Myocyte (in vitro differentiated cells): Measurements from ENCODE around the gene EIF4ENIF1. TPM values are rescaled to one million over a fixed set of nuclear protein-coding genes. Genes with fewer than 3 reads are reported as not detected.
"Not testable (repeated sequence)": the region's sequence is repeated elsewhere in the genome, so short reads cannot be mapped to it uniquely, and the experiment has no call there.

Experiments
- DNase-seq: peaks from one replicate; pipeline ENCODE4 v3.0.0-alpha.2; 2012; ENCODE audit warnings: low read depth
- total RNA-seq: library from RNA; depleted of rRNA; stranded (reverse); fragments of >200 nt; gene quantifications from 2 replicates; pipeline ENCODE4 v1.2.3, GENCODE V29; 2014

The EIF4ENIF1 gene
- total RNA-seq, 1 donor from 2014 or later = 12.6 TPM

DNA sequence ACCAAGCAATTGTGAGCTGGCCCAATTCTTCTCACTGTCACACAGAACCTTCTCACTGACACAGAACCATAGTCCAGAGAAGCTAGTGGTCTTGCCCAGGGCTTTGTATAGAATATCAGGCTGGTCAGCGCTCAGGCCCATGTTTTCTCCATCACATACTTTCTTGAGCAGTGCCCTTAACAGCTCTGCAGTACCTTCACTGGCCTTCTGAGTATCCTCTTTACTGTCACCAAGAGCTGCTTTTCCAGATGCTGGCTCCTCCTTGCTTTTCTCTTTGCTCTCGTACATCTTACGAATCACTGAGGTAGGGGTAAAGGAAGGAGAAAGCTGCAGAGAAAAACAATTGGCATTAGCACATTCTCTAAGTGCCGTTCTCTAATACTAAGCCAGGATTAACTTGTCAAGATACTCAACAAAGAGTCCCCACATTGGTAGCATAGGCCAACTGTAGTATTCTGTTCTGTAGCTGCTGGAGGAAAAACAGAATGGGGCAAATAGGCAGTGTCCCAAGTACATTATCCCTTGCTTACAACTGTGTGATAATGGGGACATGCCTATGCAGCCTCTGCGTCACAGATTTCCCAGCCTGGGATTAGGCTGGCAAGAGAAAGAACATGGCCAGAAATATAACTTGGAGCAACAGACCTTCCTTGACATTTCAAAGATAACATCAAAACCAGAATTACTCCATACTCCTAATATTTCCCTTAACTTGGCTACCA is 46.7 kb downstream of the EIF4ENIF1 start:
- DNase-seq = no peak

GRCh38 chr22:31441652-31442051 is 48.0 kb downstream of the EIF4ENIF1 start:
- no peak for DNase-seq

GRCh38 chr22:31440681-31441080 is 49.0 kb downstream of the EIF4ENIF1 start:
- DNase-seq = no peak

DNA sequence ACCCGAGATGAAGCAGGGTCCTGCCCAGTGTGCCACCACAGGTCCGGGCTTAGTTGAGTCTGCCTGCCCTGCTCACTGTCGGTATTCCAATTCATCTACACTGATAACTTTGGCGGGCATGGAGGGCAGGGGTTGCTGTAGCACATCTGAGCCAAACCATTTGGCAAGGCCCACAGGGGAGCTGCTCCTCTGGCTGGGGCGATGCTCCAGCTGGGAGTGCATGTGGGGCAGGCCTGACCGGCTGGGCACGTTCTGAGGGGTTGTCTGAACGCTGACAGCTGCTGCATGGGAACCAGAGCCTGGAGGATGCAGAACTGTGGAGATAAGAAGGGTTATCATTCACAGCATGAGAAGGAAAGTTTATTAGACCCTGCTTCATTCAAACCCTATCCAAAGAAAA is 49.8 kb downstream of the EIF4ENIF1 start:
- peak; percentile 60 for DNase-seq

DNA sequence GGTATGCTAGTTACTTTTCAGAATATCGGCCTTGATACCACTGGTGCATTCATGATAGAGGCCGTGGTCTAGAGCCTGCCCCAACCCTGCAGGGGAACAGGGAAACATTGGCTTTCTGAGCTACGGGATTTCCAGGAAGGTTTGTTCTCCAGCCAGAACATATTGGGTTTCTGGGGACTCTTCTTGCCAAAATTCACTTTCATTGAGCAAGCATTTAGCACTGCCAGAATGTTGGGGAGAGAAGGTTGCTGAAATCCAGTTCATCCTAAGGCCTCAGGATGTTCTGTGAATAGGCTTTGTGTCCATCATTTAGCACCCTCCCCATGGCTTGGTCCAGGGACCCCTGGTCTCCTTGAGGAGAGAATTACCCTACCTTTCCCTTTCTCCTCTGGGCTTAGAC is 53.5 kb downstream of the EIF4ENIF1 start:
- no peak for DNase-seq

GRCh38 chr22:31431950-31432349 is 57.7 kb downstream of the EIF4ENIF1 start:
- no peak for DNase-seq

GRCh38 chr22:31425331-31426050 is 64.2 kb downstream of the EIF4ENIF1 start:
- no peak for DNase-seq

DNA sequence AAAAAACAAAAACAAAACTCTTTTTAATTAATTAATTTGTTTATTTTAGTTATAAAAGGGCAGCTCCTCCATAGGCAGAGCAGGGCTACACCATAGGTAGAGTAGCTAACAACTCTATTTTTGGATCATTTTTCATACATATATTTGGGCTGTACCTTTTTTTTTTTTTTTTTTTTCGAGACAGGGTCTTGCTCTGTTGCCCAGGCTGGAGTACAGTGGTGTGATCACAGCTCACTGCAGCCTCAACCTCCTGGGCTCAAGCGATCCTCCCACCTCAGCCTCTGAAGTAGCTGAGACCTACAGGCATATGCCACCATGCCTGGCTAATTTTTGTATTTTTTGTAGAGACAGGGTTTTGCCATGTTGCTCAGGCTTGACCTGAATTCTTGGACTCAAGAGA is 87.3 kb downstream of the EIF4ENIF1 start:
- DNase-seq = not testable (repeated sequence)

GRCh38 chr22:31400023-31400397 is 89.6 kb downstream of the EIF4ENIF1 start:
- DNase-seq = peak; percentile 88

GRCh38 chr22:31399211-31400022 is 90.2 kb downstream of the EIF4ENIF1 start, which contains the start of gene DRG1:
Gene DRG1, plus strand, starts transcription at chr22:31399604. Its CDS starts 80 bp downstream, at chr22:31399684.
- DNase-seq = peak; percentile 97

DNA sequence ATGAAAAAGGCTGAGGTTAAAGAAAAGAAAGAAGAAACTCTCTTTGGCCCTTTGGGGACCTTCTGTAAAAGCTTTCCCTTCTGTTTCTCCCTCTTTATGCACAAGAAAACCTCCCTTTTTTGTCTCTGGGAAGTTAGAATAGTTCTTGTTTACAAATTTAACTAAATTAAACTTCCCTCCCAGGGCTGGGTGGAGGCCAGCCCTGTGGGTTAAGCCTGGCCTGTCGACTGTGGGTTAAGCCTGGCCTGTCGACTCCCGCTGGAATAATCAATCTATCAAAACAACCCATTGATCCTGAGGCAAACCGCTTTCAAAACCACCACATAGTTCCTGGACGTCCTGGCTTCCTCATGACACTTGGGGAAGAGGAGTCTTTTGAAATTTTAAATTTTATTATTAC is 91.4 kb downstream of the EIF4ENIF1 start:
- DNase-seq = no peak

DNA sequence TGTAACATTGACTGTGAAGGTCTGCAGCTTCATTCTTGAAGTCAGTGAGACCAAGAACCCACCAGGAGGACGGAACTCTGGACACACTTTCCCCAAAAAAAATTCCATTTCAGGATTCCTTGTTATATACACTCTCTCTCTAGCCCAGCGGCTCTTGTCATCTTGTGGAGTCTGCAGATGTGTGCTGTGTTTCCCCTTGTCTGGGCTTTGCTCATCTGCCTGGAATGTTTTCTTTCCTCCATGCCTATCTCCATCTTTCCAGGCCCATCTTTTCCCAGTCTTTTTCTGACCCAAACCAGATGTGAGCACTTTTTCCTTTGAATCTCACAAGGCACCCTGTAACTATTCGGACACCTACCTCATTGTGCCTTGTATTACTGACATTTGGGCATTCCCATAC is 95.3 kb downstream of the EIF4ENIF1 start:
- no peak for DNase-seq

- DNase-seq = no peak
These were observed 95.7 kb downstream of the EIF4ENIF1 start for GRCh38 chr22:31393893-31394292.

Other genes with a start within 250 kb of the EIF4ENIF1 start
- gene PIK3IP1, start 197.4 kb downstream of the EIF4ENIF1 start, total RNA-seq = 10.9 and 16.0 TPM in 2 replicates
- gene PATZ1, start 143.5 kb downstream of the EIF4ENIF1 start, total RNA-seq = 8.8 and 11.6 TPM in 2 replicates
- 101 and 143 TPM in 2 replicates for gene DRG1, start 90.2 kb downstream of the EIF4ENIF1 start, total RNA-seq
- gene SFI1, start 6.7 kb upstream of the EIF4ENIF1 start, total RNA-seq = 3.9 and 4.0 TPM in 2 replicates
- gene PISD, start 172.4 kb upstream of the EIF4ENIF1 start, total RNA-seq = 29.3 and 56.2 TPM in 2 replicates